Trophoblast cell (in vitro differentiated cells and primary cell): ENCODE measurements around the gene CCNK.

Experiments used
- DNase-seq, 2 donors: peaks; one replicate each; pipeline ENCODE4 v3.0.0-alpha.2; 2016
- H2AFZ ChIP-seq: 2 replicates; pipeline ENCODE4 v1.6.1; 2013; ENCODE audit warnings: low read length, moderate library complexity, mild to moderate bottlenecking; ENCODE audit not compliant: insufficient read depth, poor library complexity
- H2AK5ac ChIP-seq: 2 replicates; pipeline ENCODE4 v1.6.1; 2013; ENCODE audit warnings: mild to moderate bottlenecking, low read length
- H2BK120ac ChIP-seq: 2 replicates; pipeline ENCODE4 v1.6.1; 2013; ENCODE audit warnings: low read length, mild to moderate bottlenecking, moderate library complexity; ENCODE audit not compliant: insufficient read depth, poor library complexity
- H2BK12ac ChIP-seq: 2 replicates; pipeline ENCODE4 v1.6.1; 2013; ENCODE audit warnings: mild to moderate bottlenecking, low read length, moderate library complexity
- H2BK5ac ChIP-seq: 2 replicates; pipeline ENCODE4 v1.6.1; 2013; ENCODE audit warnings: low read length, low read depth, moderate library complexity, mild to moderate bottlenecking; ENCODE audit not compliant: poor library complexity
- H3K14ac ChIP-seq: 2 replicates; pipeline ENCODE4 v1.6.1; 2013; ENCODE audit warnings: mild to moderate bottlenecking, low read length
- H3K18ac ChIP-seq: 2 replicates; pipeline ENCODE4 v1.6.1; 2013; ENCODE audit warnings: mild to moderate bottlenecking, low read length
- H3K23ac ChIP-seq: 2 replicates; pipeline ENCODE4 v1.6.1; 2013; ENCODE audit warnings: low read length
- H3K27ac ChIP-seq: 2 replicates; pipeline ENCODE4 v1.5.1; 2013; ENCODE audit warnings: low read depth, mild to moderate bottlenecking, inconsistent platforms, low read length, moderate library complexity
- H3K27me3 ChIP-seq: 2 replicates; pipeline ENCODE4 v1.6.1; 2013; ENCODE audit warnings: inconsistent platforms, mild to moderate bottlenecking, low read length, moderate library complexity; ENCODE audit not compliant: insufficient read depth
- H3K36me3 ChIP-seq, 2 experiments: 1 replicate in 1 of 2; 2 replicates in 1 of 2; pipeline ENCODE4 v1.6.1; 2013; ENCODE audit warnings: low read length in 2 of 2, mild to moderate bottlenecking in 2 of 2, moderate library complexity in 1 of 2; ENCODE audit not compliant: insufficient read depth in 2 of 2, control insufficient read depth in 1 of 2
- H3K4ac ChIP-seq: 2 replicates; pipeline ENCODE4 v1.6.1; 2013; ENCODE audit warnings: low read depth, mild to moderate bottlenecking, low read length, moderate library complexity
- H3K4me1 ChIP-seq, 2 experiments: 1 replicate in 1 of 2; 2 replicates in 1 of 2; pipeline ENCODE4 v1.6.1; 2013; ENCODE audit warnings: low read length in 2 of 2, mild to moderate bottlenecking in 2 of 2, moderate library complexity in 1 of 2; ENCODE audit not compliant: insufficient read depth in 2 of 2, control insufficient read depth in 1 of 2
- H3K4me2 ChIP-seq: 2 replicates; pipeline ENCODE4 v1.6.1; 2013; ENCODE audit warnings: inconsistent platforms, mild to moderate bottlenecking, low read length, moderate library complexity
- H3K4me3 ChIP-seq: 2 replicates; pipeline ENCODE4 v1.5.1; 2013; ENCODE audit warnings: mild to moderate bottlenecking, low read depth, low read length, inconsistent platforms
- H3K79me1 ChIP-seq: one replicate; pipeline ENCODE4 v1.6.1; 2013; ENCODE audit warnings: low read length
- H3K79me2 ChIP-seq: 2 replicates; pipeline ENCODE4 v1.6.1; 2013; ENCODE audit warnings: low read length, mild to moderate bottlenecking; ENCODE audit not compliant: control insufficient read depth, insufficient read depth, poor library complexity
- H3K9ac ChIP-seq: 2 replicates; pipeline ENCODE4 v1.6.1; 2013; ENCODE audit warnings: mild to moderate bottlenecking, low read length
- H3K9me3 ChIP-seq: 2 replicates; pipeline ENCODE4 v1.6.1; 2013; ENCODE audit warnings: low read depth, mild to moderate bottlenecking, control low read depth, inconsistent platforms, low read length; ENCODE audit not compliant: insufficient read depth
- H4K12ac ChIP-seq: 2 replicates; pipeline ENCODE4 v1.6.1; 2013; ENCODE audit warnings: low read depth, mild to moderate bottlenecking, low read length, moderate library complexity
- H4K8ac ChIP-seq: 2 replicates; pipeline ENCODE4 v1.6.1; 2013; ENCODE audit warnings: low read depth, mild to moderate bottlenecking, low read length, moderate library complexity
- H4K91ac ChIP-seq: one replicate; pipeline ENCODE4 v1.6.1; 2013; ENCODE audit warnings: low read depth, mild to moderate bottlenecking, low read length, moderate library complexity
- WGBS: extraction: QIAGEN DNeasy Blood & Tissue Kit; methylation state at CpG from one replicate; pipeline ENCODE4 v1.1.7; 2013; ENCODE audit warnings: missing lambda C conversion rate; ENCODE audit not compliant: insufficient read length, insufficient coverage; ENCODE audit errors: extremely low coverage; 5-methylcytosine and 5-hydroxymethylcytosine counted together

The CCNK gene

DNA sequence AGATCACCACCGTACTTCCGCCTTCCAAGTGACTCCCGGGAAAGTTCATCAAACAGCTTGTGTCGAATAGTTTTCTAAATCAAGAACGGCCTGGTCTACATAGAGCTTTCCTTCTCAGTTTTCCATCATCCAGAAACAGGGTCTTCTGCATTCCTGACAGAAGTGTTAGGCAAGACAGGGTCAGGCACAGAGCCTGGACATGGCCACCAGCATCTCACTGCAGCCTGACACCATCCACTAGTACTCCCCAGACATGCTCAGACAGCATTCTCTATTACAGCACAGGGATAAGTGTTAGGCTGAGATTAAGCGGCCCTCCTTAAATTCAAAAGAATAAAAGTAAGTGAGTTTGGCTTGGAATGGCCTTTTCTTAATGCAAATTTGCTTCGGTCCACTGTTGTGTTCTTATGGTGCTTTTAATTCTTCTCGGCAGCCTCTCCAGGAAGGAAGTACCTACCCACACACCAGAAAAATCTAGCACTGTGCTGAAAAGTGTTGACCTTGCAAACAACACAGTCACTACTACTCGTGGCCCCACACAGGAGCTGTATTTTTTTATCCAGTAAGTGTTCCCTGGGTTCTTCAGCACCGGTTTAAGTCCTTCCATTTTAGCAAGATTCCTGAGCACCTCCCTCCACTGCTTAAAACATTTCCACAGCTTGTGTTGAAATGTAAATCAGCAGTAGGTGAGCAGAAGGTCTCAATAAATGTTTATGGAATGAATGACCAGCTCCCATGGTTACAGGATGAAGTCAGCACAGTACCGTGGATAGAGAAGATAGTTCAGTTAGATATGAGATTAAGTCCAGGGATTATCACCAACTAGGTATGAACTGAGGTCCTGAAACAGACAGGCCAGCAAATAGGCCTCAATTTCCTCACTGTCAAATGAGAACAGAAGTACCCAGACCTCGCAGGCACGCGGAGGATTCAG, 44.7 kb upstream of the CCNK start:
- no CpG with 5 or more reads among the region's 14 CpGs for WGBS
- H3K79me2 ChIP-seq, result peaks cover 2% of the 10 kb centered on the region
- H3K18ac ChIP-seq, result peak overlapping the region; percentile 55
- H4K91ac ChIP-seq, result no peak overlapping the region
- no peak overlapping the region for H3K4me3 ChIP-seq
- H2BK5ac ChIP-seq, result peak overlapping the region; percentile 17
- H3K4me1 ChIP-seq, result peaks cover 11 to 13% of the 10 kb centered on the region in 2 experiments
- DNase-seq, result peak; percentile 88 to 95
- peaks cover 18 to 31% of the 10 kb centered on the region in 2 experiments for H3K36me3 ChIP-seq
- H3K9me3 ChIP-seq, result peaks cover 2% of the 10 kb centered on the region
- H2AK5ac ChIP-seq, result no peak overlapping the region
- H2BK12ac ChIP-seq, result no peak overlapping the region
- H3K4ac ChIP-seq, result no peak overlapping the region
- H3K9ac ChIP-seq, result no peak overlapping the region
- no peak overlapping the region for H3K23ac ChIP-seq
- peak overlapping the region; percentile 62 for H3K27ac ChIP-seq
- H3K79me1 ChIP-seq, result peaks cover 6% of the 10 kb centered on the region
- H3K14ac ChIP-seq, result peak overlapping the region; percentile 9
- H3K27me3 ChIP-seq, result no peaks in the 10 kb centered on the region
- no peak overlapping the region for H3K4me2 ChIP-seq
- H4K8ac ChIP-seq, result no peak overlapping the region
- no peak overlapping the region for H4K12ac ChIP-seq
- H2BK120ac ChIP-seq, result no peak overlapping the region
- H2AFZ ChIP-seq, result no peak overlapping the region

DNA sequence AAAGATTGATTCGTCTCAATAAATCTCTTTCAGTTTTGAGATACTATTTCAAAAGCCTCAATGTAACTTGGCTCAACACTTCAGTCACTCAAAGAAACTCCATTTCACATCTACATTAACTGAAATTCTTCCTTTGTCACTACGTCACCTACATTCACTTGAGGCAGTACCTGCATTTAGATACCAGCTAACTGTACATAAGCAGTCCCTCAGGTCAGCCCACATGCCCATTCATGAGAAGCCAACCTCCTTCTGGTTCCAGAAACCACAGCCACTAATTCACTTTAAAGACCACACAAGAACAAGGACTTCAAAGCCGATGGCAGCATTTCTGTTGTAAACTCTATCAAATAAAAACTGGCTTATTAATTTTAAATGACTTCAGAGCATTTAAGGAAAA, 43.5 kb upstream of the CCNK start:
- H3K9me3 ChIP-seq, result peaks cover 2% of the 10 kb centered on the region
- H3K4me3 ChIP-seq, result no peak overlapping the region
- peak; percentile 52 to 79 for DNase-seq
- no peak overlapping the region for H3K4me2 ChIP-seq
- no peak overlapping the region for H3K14ac ChIP-seq
- H2BK120ac ChIP-seq, result no peak overlapping the region
- no peak overlapping the region for H4K8ac ChIP-seq
- no peak overlapping the region for H3K4ac ChIP-seq
- H3K18ac ChIP-seq, result no peak overlapping the region
- WGBS, result no CpG with 5 or more reads among the region's 3 CpGs
- H3K27me3 ChIP-seq, result no peaks in the 10 kb centered on the region
- H3K27ac ChIP-seq, result no peak overlapping the region
- no peak overlapping the region for H2AK5ac ChIP-seq
- H4K91ac ChIP-seq, result no peak overlapping the region
- no peak overlapping the region for H3K9ac ChIP-seq
- H2AFZ ChIP-seq, result no peak overlapping the region
- H3K36me3 ChIP-seq, result peaks cover 18 to 30% of the 10 kb centered on the region in 2 experiments
- H4K12ac ChIP-seq, result no peak overlapping the region
- peaks cover 6% of the 10 kb centered on the region for H3K79me1 ChIP-seq
- H2BK12ac ChIP-seq, result no peak overlapping the region
- peaks cover 13 to 17% of the 10 kb centered on the region in 2 experiments for H3K4me1 ChIP-seq
- H3K79me2 ChIP-seq, result peaks cover 2% of the 10 kb centered on the region
- no peak overlapping the region for H2BK5ac ChIP-seq
- H3K23ac ChIP-seq, result no peak overlapping the region

DNA sequence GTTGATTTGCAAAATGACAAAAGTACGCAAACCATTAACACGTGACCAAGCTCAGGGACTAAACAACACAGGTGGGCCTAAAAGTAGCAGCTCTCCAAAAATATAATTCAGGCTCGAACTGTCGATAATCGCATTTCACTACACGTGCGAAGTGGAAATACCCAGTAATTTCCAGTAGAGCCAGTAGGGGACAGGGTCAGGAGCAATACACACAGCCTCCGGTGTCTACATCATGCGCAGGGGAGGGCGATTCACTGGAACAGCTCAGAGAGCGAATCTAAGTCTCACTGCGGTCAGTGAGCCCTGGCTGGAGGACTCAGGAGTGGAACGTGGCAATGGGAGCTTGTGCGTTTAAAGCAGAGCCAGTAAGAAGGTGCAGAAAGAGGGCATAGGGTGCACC, 40.9 kb upstream of the CCNK start:
- H3K27me3 ChIP-seq, result no peaks in the 10 kb centered on the region
- no peak overlapping the region for H3K4me3 ChIP-seq
- peaks cover 19 to 30% of the 10 kb centered on the region in 2 experiments for H3K36me3 ChIP-seq
- no peak overlapping the region for H2AFZ ChIP-seq
- no peak overlapping the region for H4K12ac ChIP-seq
- H3K9ac ChIP-seq, result no peak overlapping the region
- H2AK5ac ChIP-seq, result no peak overlapping the region
- H3K4me1 ChIP-seq, result peaks cover 13 to 17% of the 10 kb centered on the region in 2 experiments
- no peak overlapping the region for H4K91ac ChIP-seq
- H3K27ac ChIP-seq, result no peak overlapping the region
- H3K23ac ChIP-seq, result no peak overlapping the region
- H2BK12ac ChIP-seq, result no peak overlapping the region
- H3K4me2 ChIP-seq, result no peak overlapping the region
- WGBS, result no CpG with 5 or more reads among the region's 14 CpGs
- H3K14ac ChIP-seq, result no peak overlapping the region
- H3K79me2 ChIP-seq, result peaks cover 2% of the 10 kb centered on the region
- DNase-seq, result peak in 1 of 2 donors; percentile 24
- peak overlapping the region; percentile 12 for H3K4ac ChIP-seq
- peaks cover 6% of the 10 kb centered on the region for H3K79me1 ChIP-seq
- H2BK5ac ChIP-seq, result no peak overlapping the region
- no peak overlapping the region for H2BK120ac ChIP-seq
- peaks cover 2% of the 10 kb centered on the region for H3K9me3 ChIP-seq
- H3K18ac ChIP-seq, result no peak overlapping the region
- H4K8ac ChIP-seq, result no peak overlapping the region

DNA sequence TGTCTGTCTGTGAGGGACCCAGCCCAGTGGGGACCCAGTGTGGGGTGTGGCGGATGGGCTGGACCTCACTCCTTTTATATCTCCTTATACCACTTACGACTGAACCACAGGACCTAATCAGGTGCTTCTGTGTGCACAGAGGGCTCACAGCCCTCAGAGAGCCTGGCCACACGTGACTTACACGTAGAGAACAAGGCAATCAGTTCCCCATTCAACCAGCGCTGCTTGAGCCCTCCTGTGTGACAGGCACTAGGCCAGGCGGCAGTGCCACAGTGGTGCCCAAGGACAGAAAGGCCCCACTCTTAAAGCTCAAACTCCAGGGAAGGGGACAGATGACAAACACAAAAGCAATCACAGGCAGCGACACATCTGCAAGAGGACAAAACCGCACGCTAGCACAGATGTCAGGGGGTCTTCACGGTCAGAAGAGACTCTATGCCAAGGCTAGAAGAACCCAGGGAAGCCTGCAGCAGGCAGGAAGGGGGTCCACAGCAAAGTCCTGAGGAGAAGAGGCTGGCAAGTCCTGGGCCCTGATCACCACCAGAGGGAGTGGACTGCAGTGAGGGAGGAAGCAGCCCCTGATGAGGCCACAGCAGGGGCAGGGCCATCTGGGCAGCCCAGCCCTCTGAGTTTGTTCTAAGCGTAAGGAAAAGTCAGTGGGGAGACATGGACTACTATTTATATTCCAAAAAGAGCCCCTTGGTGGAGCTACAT, 39.9 kb upstream of the CCNK start:
- Histone ChIP-seq H3K14ac (peak overlapping the region; percentile 16), H3K79me1 (peaks cover 6% of the 10 kb centered on the region), H3K79me2 (peaks cover 2% of the 10 kb centered on the region), H4K8ac (no peak overlapping the region), H3K4ac (no peak overlapping the region), H3K4me1 (peaks cover 12 to 13% of the 10 kb centered on the region in 2 experiments), H2AK5ac (no peak overlapping the region), H4K91ac (no peak overlapping the region), H3K9ac (no peak overlapping the region), H3K18ac (peak overlapping the region; percentile 41), H2BK5ac (no peak overlapping the region), H3K27ac (no peak overlapping the region), H2AFZ (no peak overlapping the region), H3K23ac (no peak overlapping the region), H3K4me2 (no peak overlapping the region), H2BK120ac (peak overlapping the region; percentile 4), H2BK12ac (no peak overlapping the region), H3K4me3 (peak overlapping the region; percentile 9), H3K9me3 (peaks cover 2% of the 10 kb centered on the region), H3K36me3 (peaks cover 21 to 30% of the 10 kb centered on the region in 2 experiments), H4K12ac (peak overlapping the region; percentile 15), H3K27me3 (no peaks in the 10 kb centered on the region)
- WGBS, result no CpG with 5 or more reads among the region's 11 CpGs
- DNase-seq, result peak in 1 of 2 donors; percentile 25
